Keratinocyte (primary cell): ENCODE results near the gene GPX7. TPM values are rescaled to one million over a fixed set of nuclear protein-coding genes. Genes with fewer than 3 reads are reported as not detected.

Source experiments
- DNase-seq: peaks from one replicate; pipeline ENCODE4 v3.0.0-alpha.2; 2011; ENCODE audit warnings: low read depth, missing footprints, low spot score
- FAIRE-seq: peaks from 2 replicates; lab custom pipeline; 2011; peaks lifted over from hg19 to GRCh38; lab: Jason Lieb, UNC
- H2AFZ ChIP-seq: 2 replicates; pipeline ENCODE4 v1.6.0; 2012; ENCODE audit warnings: low read length, control low read depth, inconsistent platforms; ENCODE audit not compliant: control insufficient read depth
- H3K27ac ChIP-seq: 2 replicates; pipeline ENCODE4 v1.5.1; 2011; ENCODE audit warnings: low read length; ENCODE audit not compliant: control insufficient read depth, insufficient read depth
- H3K27me3 ChIP-seq: 3 replicates; pipeline ENCODE4 v1.6.0; 2011; ENCODE audit warnings: low read length; ENCODE audit not compliant: control insufficient read depth, insufficient read depth; ENCODE audit errors: extremely low read depth
- H3K36me3 ChIP-seq, 2 experiments: 2 replicates in 1 of 2; 3 replicates in 1 of 2; pipeline ENCODE4 v1.5.1; 2011; ENCODE audit warnings: low read length in 2 of 2, mild to moderate bottlenecking in 1 of 2; ENCODE audit not compliant: control insufficient read depth in 2 of 2, insufficient read depth in 2 of 2; ENCODE audit errors: extremely low read depth in 1 of 2
- H3K4me1 ChIP-seq: 3 replicates; pipeline ENCODE4 v1.5.1; 2011; ENCODE audit warnings: low read length; ENCODE audit not compliant: control insufficient read depth, insufficient read depth; ENCODE audit errors: extremely low read depth
- H3K4me2 ChIP-seq: 3 replicates; pipeline ENCODE4 v1.6.0; 2011; ENCODE audit warnings: low read depth, low read length; ENCODE audit not compliant: control insufficient read depth, insufficient read depth; ENCODE audit errors: extremely low read depth
- H3K4me3 ChIP-seq, 3 experiments: fragments of 200-600 bp in 1 of 3; sonication (generic) in 1 of 3; 2 replicates in 2 of 3; 3 replicates in 1 of 3; pipeline ENCODE4 v1.5.1; 2011 to 2016; ENCODE audit warnings: low read length in 3 of 3, mild to moderate bottlenecking in 3 of 3, control low read depth in 2 of 3, inconsistent platforms in 1 of 3, low read depth in 1 of 3, mixed read lengths in 1 of 3, mixed run types in 1 of 3, moderate library complexity in 1 of 3; ENCODE audit not compliant: control insufficient read depth in 2 of 3, insufficient read depth in 2 of 3; ENCODE audit errors: extremely low read depth in 1 of 3
- H3K79me2 ChIP-seq: 2 replicates; pipeline ENCODE4 v1.6.0; 2012; ENCODE audit warnings: low read length; ENCODE audit not compliant: control insufficient read depth, insufficient read depth
- H3K9ac ChIP-seq: 3 replicates; pipeline ENCODE4 v1.6.0; 2011; ENCODE audit warnings: low read length; ENCODE audit not compliant: control insufficient read depth, insufficient read depth; ENCODE audit errors: extremely low read depth
- H3K9me1 ChIP-seq: 3 replicates; pipeline ENCODE4 v1.6.0; 2011; ENCODE audit warnings: low read length; ENCODE audit not compliant: control insufficient read depth, insufficient read depth; ENCODE audit errors: extremely low read depth
- H3K9me3 ChIP-seq: 2 replicates; pipeline ENCODE4 v1.5.1; 2012; ENCODE audit warnings: low read depth, low read length; ENCODE audit not compliant: control insufficient read depth
- H4K20me1 ChIP-seq: 3 replicates; pipeline ENCODE4 v1.6.0; 2011; ENCODE audit warnings: low read length; ENCODE audit not compliant: control insufficient read depth, insufficient read depth; ENCODE audit errors: extremely low read depth
- EZH2 ChIP-seq: IDR thresholded peaks from one replicate; pipeline ENCODE4 v1.6.1; 2012; ENCODE audit warnings: inconsistent platforms, mild to moderate bottlenecking, low read length, moderate library complexity
- dilution Hi-C: fragments of 300-500 bp; cut with MboI; formaldehyde crosslinking; loops from one replicate; pipeline ENCODE4 v1.7.0; 2020; ENCODE audit warnings: low sequenced_read_pairs; ENCODE audit not compliant: extremely low pct_ligation_motif_present
- polyA plus RNA-seq, 5 experiments: library from polyadenylated mRNA; depleted of rRNA in 3 of 5; stranded (reverse) in 3 of 5; stranded (forward) in 1 of 5; unstranded in 1 of 5; fragments of >200 nt; gene quantifications; 1 replicate in 1 of 5; 2 replicates in 3 of 5; 3 replicates in 1 of 5; pipeline versions ENCODE4 v1.2.1 to v1.2.3, GENCODE V29; 2011 to 2012; ENCODE audit warnings: missing spikeins in 2 of 5, low read depth in 1 of 5, low replicate concordance in 1 of 5
- TF ChIP-seq, protein P1 (sequence below), 3 experiments: IDR thresholded peaks in 1 of 3; conservative IDR thresholded peaks in 1 of 3; optimal IDR thresholded peaks in 1 of 3; 2 replicates in 2 of 3; 3 replicates in 1 of 3; pipeline versions ENCODE3 to v1.5.1; 2011; ENCODE audit warnings: low read length in 3 of 3, mild to moderate bottlenecking in 3 of 3, moderate library complexity in 2 of 3, control low read depth in 1 of 3, inconsistent platforms in 1 of 3; ENCODE audit not compliant: insufficient read depth in 2 of 3; ENCODE audit errors: extremely low read depth in 1 of 3

The GPX7 gene
- polyA plus RNA-seq, 1 donor (not counting 4 experiments of a cell fraction or from before 2014, with no cell fraction given) = 0.49 TPM

DNA sequence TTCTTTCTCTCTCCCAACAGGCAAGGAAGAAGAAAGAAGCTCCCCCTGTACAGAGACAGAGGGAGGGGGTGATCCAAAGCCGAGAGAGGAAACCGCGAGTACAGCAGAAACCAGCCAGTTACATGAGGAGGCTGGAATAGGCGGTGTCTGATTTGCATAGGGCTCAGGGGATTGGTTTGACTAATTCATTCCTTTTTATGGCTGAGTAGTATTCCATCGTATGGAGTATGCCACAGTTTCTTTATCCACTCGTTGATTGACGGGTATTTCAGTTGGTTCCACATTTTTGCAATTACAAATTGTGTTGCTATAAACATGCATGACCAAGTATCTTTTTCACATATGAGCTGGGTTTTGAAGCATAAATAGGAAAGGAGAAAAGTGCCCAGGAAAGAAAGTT lies 3.4 kb upstream of the GPX7 start:
- Histone ChIP-seq H3K9me1 (no peaks in the 10 kb centered on the region), H3K9ac (no peak overlapping the region), H3K9me3 (no peaks in the 10 kb centered on the region), H3K36me3 (no peaks in the 10 kb centered on the region), H3K27me3 (no peaks in the 10 kb centered on the region), H3K27ac (no peak overlapping the region), H3K79me2 (no peaks in the 10 kb centered on the region), H4K20me1 (no peaks in the 10 kb centered on the region), H3K4me1 (no peaks in the 10 kb centered on the region), H3K4me3 (no peak overlapping the region), H2AFZ (no peak overlapping the region), H3K4me2 (no peak overlapping the region)
- FAIRE-seq = no peak
- dilution Hi-C loops = no loop called here
- DNase-seq = no peak
- TF ChIP-seq, protein P1, sequence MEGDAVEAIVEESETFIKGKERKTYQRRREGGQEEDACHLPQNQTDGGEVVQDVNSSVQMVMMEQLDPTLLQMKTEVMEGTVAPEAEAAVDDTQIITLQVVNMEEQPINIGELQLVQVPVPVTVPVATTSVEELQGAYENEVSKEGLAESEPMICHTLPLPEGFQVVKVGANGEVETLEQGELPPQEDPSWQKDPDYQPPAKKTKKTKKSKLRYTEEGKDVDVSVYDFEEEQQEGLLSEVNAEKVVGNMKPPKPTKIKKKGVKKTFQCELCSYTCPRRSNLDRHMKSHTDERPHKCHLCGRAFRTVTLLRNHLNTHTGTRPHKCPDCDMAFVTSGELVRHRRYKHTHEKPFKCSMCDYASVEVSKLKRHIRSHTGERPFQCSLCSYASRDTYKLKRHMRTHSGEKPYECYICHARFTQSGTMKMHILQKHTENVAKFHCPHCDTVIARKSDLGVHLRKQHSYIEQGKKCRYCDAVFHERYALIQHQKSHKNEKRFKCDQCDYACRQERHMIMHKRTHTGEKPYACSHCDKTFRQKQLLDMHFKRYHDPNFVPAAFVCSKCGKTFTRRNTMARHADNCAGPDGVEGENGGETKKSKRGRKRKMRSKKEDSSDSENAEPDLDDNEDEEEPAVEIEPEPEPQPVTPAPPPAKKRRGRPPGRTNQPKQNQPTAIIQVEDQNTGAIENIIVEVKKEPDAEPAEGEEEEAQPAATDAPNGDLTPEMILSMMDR (optimal IDR thresholded peaks at IDR 0.05 in 1 of 3, IDR thresholded peaks at IDR 0.05 in 1 of 3, conservative IDR thresholded peaks at IDR 0.05 in 1 of 3; ENCODE audit: extremely low read depth in 1 of 3, insufficient read depth in 2 of 3, low read length in 3 of 3) = no peak
- no peak for TF ChIP-seq EZH2

DNA sequence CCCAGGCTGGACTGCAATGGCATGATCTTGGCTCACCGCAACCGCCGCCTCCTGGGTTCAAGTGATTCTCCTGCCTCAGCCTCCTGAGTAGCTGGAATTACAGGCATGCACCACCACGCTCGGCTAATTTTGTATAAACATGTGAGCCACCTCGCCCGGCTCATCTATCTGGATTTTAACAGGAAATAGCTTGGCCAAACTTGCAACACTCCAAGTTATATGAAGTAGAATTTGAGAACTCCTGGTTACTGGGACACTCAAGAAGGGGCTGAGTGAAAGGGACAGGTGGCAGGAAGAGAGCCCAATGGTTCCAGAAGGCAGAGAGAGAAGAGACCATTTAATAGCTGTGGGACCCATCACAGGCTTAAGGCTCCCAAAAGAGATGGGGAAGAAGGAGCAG lies 2.9 kb upstream of the GPX7 start:
- Histone ChIP-seq H3K9me3 (no peaks in the 10 kb centered on the region), H4K20me1 (no peaks in the 10 kb centered on the region), H3K27me3 (no peaks in the 10 kb centered on the region), H3K9ac (no peak overlapping the region), H3K4me1 (no peaks in the 10 kb centered on the region), H3K36me3 (no peaks in the 10 kb centered on the region), H2AFZ (no peak overlapping the region), H3K79me2 (no peaks in the 10 kb centered on the region), H3K9me1 (no peaks in the 10 kb centered on the region), H3K27ac (no peak overlapping the region), H3K4me3 (no peak overlapping the region), H3K4me2 (no peak overlapping the region)
- no peak for TF ChIP-seq EZH2
- dilution Hi-C loops = no loop called here
- FAIRE-seq (no peak), DNase-seq (no peak)

DNA sequence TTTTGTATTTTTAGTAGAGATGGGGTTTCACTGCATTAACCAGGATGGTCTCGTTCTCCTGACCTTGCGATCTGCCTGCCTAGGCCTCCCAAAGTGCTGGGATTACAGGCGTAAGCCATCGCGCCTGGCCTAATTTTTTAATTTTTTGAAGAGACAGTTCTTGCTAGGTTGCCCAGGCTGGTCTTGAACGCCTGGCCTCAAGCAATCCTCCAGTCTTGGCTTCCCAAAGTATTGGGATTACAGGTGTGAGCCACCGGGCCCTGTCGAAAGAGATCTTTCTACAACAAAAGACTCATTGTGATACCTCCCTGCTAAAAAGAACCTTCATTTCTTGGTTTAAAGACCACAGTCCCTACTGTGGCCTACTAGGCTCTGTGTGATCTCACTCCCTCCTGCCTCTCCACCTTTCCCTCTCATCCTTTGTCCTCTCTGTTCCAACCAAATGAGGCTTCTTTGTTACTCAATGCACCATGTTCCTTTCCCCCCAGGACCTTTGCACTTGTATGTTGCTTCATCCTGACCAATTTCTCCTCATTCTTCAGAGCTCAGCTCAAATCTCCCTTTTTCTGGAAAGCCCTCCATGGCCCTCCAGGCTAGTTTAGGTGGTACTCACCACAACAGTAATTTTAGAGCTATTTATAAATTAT lies 1.5 kb upstream of the GPX7 start:
- H3K4me2 ChIP-seq = no peak overlapping the region
- H2AFZ ChIP-seq = no peak overlapping the region
- no peaks in the 10 kb centered on the region for H3K9me1 ChIP-seq
- TF ChIP-seq, protein P1 (optimal IDR thresholded peaks at IDR 0.05 in 1 of 3, IDR thresholded peaks at IDR 0.05 in 1 of 3, conservative IDR thresholded peaks at IDR 0.05 in 1 of 3; ENCODE audit: extremely low read depth in 1 of 3, insufficient read depth in 2 of 3, low read length in 3 of 3) = no peak
- TF ChIP-seq EZH2 = no peak
- H3K79me2 ChIP-seq = no peaks in the 10 kb centered on the region
- H3K9ac ChIP-seq = no peak overlapping the region
- no peaks in the 10 kb centered on the region for H3K9me3 ChIP-seq
- H3K36me3 ChIP-seq = no peaks in the 10 kb centered on the region
- H3K4me3 ChIP-seq = no peak overlapping the region
- no peak for DNase-seq
- H4K20me1 ChIP-seq = no peaks in the 10 kb centered on the region
- no peak overlapping the region for H3K27ac ChIP-seq
- dilution Hi-C loops = no loop called here
- no peaks in the 10 kb centered on the region for H3K27me3 ChIP-seq
- H3K4me1 ChIP-seq = no peaks in the 10 kb centered on the region
- no peak for FAIRE-seq
